CD4-positive, alpha-beta T cell treated with Interleukin-17A for 1 hour (primary cell): Measurements from ENCODE around the gene PALLD.
A peak's percentile ranks its signal among the peaks of the same experiment; 100 is the strongest.

Experiments
- DNase-seq: peaks from one replicate; pipeline ENCODE4 v3.0.0-alpha.2; 2020

PALLD gene

DNA sequence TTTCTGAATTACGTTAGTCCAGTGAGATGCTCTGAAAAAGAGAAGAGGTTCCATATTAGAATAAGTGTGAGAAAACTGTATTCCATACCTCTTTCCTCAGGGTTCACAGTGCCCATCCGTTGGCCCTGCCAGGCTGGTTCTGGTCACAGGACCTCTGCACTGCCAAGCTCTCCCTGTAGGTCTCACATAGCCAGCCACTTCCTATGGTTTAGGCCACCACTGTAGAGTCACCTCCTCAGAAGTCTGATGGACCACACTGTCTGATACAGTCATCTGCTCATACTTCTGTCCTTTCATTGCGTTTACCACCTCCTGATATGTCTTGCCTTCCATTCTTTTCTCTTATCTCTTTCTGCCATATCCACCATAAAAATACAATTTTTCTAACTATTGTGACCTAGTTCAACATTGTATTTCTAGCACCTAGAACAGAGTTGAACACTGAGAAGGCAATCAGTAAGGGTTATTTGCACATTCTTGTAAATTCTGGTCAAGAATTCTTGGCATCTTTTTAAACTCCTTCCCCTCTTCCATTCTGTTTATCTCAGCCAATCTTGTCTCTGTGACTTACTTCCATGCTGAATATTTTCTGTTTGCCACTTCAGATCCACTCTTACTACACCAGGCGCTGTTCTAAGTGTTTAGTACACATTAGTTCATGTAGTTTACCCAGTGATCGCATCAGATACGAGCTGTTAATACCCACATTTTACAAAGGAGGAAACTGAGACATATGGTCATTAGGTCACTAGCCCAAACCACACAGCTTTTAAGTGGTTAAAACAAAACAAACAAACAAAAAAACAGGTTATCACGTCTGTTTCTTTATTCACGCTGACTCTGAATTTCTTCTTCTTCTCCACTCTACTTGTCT, 387.6 kb downstream of the PALLD start:
- no peak for DNase-seq

DNA sequence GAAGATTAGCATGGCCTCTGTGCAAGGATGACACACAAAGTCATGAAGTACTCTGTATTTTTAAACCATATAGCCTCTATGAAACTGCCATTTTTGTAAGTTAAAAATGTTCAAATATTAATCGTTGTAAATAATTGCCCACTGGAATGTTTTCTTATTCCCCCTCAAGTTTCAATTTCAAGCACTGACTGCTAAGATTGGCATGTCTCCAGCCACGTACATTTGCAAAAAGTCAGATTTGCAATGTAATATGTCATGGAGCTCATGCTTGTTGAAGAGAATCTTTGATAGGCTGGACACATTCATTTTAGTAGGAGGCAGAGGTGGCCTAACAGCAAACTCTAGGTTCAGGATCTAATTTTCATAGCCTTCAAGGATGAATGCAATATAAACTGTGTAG, 388.5 kb downstream of the PALLD start:
- DNase-seq: no peak

DNA sequence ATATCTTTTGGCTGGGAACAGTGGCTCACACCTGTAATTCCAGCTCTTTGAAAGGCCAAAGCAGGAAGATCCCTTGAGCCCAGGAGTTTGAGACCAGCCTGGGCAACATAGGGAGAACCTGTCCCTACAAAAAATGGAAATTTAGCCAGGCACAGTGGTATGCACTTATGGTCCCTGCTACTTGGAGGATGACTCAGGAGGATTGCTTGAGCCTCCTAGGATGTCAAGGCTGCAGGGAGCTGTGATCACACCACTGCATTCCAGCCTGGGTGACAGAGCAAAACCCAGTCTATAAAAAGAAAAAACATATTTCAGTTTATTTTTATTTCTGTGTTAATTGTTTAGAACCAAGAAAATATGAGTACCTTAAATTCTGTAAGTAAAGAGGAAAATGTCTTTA, 389.5 kb downstream of the PALLD start:
- no peak for DNase-seq

DNA sequence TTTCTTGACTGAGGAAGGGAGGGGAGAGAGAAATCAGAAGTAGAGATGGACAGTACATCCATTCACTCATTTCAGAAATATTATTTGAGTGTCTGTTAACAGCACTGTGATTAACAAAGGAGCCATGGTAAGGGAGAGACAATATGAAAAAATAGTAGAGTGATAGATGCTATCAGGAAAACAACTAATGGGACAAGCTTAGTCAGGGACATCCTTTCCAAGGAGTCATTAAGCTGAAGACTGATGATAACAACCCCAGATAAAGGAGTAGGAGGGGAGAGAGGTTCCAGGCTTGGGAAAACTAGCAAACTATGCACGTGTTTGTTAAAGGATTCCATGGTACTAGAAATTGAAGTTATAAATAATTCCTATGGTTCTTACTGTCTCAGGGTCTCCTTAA, 391.0 kb downstream of the PALLD start:
- DNase-seq: no peak

DNA sequence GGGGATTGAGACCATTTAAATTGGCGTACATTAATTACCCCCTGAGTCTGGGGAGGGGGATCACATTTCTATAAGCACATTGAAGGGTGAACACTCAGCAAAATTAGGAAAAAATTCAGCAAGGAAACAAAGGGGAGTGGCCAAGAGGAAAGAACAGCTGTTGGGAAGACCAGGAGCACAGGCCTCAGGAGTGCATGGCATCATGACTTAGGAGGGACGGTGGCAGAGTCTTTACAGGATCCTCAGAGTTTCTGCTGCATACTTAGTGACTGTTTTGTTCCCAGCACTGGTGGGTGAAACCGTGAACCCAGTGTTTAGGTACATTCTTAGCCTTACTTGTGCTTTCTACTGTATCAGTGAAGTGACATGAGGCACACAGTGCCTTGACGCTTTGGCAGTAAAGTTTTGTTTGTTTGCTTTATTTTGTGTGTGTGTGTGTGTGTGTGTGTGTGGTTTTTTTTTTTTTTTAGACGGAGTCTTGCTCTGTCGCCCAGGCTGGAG, 391.9 kb downstream of the PALLD start:
- DNase-seq: no peak

DNA sequence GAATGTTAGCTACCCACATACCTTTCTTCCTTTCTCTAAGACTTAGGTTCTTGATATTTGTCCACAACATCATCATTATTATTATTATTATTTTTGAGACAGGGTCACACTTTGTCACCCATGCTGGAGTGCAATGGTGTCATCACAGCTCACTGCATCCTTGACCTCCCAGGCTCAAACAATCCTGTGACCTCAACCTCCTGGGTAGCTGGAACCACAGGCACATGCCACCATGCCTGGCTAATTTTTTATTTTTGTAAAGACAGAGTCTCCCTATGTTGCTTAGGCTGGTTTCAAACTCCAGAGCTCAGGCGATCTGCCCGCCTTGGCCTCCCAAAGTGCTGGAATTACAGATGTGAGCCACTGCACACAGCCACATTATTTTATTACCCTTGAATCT, 394.2 kb downstream of the PALLD start:
- DNase-seq: no peak

DNA sequence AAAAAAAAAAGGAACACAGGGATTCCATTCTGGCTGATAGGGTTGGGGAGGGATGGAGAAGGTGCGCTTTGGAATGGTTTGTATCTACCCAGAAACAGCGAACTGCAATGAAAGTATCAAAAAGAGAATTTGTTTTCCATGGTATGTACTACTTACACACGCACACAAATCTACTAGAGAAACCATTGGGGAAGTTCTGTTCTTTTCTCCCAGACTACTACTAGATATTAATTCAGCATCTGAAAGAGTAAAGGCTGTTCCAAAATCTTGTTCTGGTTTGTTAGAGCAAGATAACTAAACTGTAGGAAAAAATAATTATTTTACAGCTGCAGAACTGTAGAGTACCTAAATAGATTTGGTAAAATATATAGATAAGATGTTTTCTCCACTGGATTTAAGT, 394.8 kb downstream of the PALLD start:
- no peak for DNase-seq

DNA sequence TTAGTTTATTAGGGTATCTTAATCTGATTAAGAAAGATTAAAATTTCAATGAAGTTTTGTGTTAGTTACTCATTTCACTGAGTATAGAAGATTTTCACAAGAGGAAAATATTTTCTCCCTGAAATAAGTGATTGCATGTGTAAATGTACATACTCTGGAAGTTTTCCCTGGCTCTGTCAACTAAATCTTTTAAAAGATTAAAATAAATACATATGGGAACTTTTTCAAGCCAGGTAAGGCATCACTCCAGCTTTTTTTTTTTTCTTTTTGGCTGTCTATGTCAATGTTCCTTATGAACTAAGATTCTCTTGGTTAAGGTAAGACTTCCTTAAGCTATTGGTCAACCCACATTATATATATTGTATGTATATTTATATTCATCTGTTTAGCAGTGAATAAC, 395.6 kb downstream of the PALLD start:
- DNase-seq: no peak

DNA sequence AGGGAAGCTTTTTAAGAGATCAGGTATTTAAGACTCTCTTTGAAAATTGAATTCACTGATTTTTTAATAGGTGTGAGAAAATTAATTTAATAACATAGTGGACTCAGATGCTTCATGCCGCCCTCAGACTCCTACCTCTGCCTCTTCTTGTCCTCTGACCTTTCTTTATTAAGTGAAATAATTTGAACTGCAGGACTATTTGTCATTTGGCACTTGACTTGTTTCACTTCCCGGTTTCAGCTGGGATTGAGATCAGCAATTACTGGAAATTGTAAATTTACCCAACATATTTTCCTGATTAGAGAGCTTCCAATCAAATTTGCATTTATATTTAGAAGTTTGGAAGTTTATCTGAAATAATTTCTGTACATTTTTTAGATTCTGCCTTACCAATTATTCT, 396.4 kb downstream of the PALLD start:
- no peak for DNase-seq

DNA sequence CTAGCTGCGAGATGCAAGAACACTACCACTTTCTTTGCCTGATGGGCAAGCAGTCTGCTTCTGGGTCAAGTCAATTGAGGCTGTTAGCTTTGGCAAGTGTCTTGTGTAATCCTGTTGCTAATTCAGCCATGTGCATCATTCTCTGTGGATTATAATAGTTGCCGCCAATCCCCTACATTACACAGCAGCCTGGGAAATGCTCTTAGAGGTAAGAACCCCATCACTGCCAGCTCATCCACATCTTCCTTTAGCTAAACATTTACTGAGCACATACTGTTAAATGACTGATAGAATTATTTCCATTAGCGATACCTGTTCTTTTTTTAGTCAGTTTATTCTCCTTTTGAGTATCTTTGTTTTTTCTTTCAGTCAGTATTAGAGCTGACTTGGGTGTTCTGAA, 397.0 kb downstream of the PALLD start:
- DNase-seq: no peak

DNA sequence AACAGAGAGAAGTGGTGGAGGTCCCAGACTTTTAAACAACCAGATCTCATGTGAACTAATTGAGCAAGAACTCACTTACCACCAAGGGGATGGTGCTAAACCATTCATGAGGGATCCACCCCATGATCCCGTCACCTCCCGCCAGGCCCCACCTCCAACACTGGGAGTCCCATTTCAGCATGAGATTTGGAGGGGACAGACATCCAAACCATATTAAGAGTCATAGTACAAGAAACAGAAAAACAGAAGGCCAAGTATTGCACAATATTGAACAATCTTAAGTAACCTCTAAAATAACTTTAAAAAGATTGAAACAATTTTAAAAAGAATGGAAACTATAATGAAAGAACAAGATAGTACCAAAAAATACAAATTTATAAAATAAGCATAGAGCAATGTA, 403.2 kb downstream of the PALLD start:
- no peak for DNase-seq

DNA sequence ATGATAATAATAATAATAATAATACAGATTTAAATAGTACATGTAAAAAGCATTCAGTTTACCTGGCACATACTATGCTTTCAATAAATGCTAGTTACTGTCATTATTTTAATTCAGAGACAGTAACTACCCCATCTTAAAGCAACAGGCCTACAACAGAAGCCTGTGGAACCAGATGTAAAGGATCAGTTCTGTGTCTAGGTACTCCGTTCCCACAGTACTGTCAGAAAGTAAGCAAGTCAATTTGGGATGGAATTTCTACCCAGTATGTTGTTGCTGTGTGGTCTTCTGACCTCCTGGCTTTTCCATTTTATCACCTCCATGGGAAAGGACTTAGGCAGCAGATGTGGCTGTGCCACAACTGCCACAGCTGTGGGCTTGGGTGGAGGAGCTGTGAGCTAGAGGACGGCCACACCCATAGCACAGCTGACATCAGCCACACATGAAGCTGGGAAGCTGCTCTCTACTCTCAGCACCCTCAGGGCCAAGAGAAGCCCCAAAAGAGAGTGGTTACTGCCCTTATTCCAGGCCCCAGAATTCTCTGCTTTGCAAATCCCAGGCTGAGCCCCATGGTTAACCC, 410.4 kb downstream of the PALLD start:
- peak; percentile 14 for DNase-seq

DNA sequence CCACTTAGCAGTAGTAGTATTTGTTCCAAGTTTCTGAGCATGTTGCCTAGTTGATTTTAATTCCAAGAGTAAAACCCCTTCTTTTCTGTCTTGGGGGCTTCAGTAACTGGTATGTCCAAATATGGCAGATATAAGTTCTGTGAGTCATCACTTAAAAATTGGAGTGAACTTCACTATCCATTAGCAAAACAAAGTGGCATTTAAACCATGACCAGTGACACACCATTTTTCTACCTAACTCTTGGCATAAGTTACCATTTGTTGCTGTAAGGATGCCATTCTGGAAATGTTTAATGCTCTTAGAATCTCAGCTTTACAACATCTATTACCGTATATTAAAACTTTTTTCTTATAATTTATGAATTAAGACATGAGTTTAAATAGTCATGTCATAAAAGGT, 411.2 kb downstream of the PALLD start:
- no peak for DNase-seq

DNA sequence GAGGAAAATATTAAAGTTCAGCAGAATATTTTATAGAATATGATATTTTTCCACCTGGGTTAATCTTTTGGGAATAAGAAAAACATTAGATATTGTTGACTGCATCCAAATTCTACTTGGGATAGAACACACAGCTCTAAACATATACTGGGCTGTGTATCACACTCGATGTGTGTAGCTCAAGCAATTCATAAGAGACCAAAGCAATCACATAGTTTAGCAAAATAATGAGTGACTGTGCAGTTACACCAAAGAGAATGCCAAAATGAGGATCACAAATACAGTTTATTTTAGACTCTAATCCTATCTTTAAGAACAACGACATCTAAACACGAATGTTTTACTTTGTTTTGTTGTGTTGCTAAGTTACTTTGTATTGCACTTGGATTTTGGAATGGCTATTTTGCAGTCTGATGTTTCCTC, 412.0 kb downstream of the PALLD start:
- DNase-seq: no peak

DNA sequence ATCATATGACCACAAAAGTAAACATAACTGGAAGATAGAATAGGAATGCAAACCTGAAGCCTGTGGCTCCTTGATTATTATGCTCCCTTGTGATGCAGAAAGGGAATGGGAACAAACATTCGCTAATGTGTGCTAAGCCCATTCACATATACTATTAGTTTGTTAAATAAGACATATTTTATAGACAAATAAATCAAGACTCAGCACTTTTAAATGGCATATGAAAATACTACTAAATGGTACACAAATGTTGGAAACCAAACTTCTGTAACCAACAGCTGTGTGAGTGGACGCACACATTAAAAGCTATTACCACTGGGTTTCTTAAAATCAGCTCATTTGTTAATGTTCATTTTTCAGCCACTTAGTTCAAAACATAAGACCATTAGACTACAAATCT, 417.2 kb downstream of the PALLD start:
- DNase-seq: no peak

DNA sequence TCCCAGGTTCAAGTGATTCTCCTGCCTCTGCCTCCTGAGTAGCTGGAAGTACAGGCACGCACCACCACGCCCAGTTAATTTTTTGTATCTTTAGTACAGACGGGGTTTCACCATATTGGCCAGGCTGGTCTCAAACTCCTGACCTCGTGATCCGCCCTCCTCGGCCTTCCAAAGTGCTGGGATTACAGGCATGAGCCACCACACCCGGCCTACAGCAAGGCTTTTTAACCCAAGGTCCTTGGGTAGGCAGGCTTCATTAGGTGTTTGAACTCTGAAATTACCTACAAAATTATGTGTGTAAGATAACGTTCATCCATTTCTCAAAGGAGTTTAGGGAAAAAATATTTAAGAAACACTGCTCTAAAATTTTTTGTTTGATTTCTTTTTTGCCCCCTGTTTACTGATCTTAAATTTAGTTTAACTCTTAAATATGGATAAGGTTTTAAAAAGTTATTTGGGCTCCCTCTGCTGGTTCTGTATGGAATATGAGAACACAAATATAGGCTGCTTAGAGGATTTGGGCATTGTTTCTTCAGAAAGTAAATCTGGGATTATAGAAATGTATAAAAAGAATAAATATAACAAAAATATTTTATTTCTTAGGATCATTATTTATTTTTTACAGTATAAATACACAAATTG, 420.4 kb downstream of the PALLD start:
- peak; percentile 13 for DNase-seq

DNA sequence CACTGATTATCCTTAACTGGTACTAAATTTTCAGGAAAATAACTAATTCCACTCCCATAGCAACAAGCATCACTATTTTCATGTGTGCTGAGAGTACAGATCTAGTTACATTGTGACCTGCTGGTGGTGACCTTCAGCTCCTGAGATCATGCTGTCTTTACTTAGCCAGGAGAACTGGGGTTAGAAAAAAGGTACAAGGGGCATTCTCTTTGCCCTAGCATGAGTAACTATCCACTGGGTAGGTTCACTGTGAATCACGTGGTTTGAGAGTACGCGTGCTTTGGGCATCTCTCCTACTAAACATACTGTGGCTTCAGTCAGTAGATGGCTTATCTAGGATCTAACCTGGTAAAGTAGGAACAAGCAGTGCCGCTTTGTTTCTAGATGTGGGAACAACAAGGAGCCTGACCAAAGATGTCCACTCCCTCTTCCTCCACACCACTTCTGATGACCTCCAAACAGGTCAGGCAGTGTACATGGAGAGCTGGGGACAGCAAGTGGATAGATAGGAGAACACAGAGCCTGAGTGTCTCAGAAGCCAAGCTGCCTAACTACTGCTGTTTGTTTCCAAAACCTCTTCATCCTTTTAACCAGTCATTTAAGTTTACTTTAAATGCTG, 423.0 kb downstream of the PALLD start:
- DNase-seq: no peak

DNA sequence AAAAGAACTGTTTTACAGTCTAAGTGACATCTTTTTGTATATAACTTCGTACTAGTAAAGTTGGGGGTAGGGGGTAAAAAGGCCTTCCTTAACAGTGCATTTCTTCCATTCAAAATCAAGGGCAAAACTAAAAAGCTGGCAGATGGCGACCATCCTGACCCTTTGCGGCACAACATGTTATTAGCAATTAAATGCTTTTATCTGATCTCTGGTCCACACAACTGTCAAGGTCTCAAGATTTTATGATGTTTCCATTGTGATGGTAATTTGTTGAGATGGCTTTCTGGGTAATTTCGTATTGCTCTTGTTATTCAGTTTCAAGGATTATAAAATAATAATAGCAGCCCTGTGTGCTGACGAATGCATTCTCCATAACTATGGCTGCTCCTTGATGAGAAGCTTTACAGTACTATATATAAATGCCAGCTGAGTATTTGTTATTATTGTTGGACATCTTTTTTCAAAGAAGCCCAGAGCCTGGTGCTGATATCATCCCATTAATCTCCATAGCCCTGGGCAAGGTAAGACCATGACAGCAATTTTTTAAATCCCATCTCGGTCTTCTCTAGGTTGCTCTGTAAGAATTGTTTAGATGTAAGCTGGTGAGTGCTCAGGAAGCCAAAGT, 423.7 kb downstream of the PALLD start:
- no peak for DNase-seq

DNA sequence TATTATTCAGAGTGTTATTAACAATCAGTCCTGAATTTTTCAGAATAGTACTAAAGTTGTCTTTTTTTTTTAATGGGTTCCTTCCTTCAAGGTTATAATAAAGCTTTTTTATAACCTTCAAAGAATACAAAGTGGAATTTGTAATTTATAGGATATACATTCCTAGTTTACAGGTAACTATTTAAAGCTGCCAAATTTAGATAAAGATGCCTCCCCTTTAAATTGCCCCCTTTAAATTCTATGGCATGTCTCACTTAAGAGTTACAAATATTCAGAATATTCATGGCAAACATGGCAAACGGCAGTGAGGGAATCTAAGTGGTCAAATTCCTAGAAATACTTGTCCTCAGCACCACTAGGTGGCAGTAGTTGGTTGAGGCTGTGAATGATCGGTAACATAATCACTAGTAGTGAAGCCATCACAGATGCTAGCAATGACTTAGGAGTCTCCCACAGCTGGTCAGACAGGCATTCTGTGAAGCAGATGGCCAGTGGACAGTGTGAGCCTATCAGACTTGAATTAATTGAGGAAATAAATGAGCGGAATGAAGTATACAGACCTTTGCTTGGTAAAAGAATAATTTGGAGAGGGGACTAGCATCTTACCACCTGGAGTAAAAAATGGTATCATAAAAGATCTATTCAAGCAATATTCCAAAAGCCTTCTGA, 426.8 kb downstream of the PALLD start:
- peak; percentile 62 for DNase-seq

DNA sequence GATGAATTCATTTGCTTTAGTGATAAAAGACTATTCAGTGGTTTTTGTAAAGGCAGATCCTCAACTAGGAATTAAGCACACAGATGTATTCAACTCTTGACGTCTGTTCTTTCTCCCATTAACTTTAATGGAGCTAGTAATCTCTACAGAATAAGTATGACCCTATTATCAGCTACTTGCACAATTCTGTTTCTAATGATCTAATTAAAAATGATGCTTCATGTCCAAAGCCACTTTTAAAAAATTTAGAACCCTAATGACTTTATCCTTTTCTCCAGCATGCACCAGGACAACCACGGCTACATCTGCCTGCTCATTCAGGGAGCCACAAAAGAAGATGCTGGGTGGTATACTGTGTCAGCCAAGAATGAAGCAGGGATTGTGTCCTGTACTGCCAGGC, 427.8 kb downstream of the PALLD start:
- no peak for DNase-seq

DNA sequence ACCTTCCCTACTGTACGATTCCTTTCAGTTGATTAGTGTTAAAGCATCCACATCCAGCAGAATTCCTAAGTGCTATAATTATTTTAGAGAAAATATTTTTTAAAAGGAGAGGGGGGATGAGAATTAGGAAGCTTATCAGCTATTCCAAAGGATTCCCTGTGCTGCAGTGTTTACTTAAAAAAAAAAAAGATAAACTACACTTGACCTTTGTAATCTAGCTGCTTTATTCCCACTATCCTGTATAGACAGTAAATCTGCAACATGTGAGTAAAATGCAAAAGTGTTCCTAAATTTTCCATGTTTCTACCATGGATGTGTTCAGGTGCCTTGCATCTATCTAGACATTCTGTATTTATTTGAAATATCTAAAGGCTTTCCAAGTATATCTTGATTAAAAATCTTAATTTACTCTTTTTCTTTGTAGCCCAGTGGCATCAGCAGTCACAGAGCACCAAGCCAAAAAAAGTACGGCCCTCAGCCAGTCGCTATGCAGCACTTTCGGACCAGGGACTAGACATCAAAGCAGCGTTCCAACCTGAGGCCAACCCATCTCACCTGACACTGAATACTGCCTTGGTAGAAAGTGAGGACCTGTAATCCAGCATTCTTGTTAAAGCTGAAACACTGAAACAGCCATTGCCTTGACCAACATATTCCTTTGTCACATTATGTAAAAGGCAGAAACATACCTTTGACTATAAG, 429.1 kb downstream of the PALLD start:
- no peak for DNase-seq

DNA sequence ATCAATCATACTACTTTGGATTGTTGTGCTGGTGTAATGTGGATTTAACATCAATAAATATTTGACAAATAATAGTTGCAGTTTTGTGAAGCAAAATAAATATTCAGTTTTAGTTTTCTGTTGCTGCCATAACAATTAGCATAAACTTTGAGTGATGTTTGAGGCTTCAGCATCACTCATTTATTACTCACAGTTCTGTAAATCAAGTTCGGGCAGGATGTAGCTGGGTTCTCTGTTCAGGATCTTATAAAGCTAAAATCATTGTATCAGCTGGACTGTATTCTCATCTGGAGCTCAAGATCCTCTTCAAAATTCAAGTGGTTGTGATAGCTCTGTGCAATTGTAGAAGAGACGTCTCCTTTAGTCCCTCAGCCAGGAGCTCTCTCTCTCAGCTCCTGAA, 431.5 kb downstream of the PALLD start:
- no peak for DNase-seq
